Measurements from ENCODE around the gene CTDP1.

CTDP1 gene

GRCh38 chr18:79778291-79778791 lies 98.7 kb downstream of the CTDP1 start:
- no peak for DNase-seq (ENCODE audit: extremely low read depth in 1 of 2, low read depth in 1 of 2)

GRCh38 chr18:79779021-79779699 lies 99.6 kb downstream of the CTDP1 start:
- DNase-seq (ENCODE audit: extremely low read depth in 1 of 2, low read depth in 1 of 2): no peak

GRCh38 chr18:79779700-79780190 lies 100.1 kb downstream of the CTDP1 start:
- no peak for DNase-seq (ENCODE audit: extremely low read depth in 1 of 2, low read depth in 1 of 2)

GRCh38 chr18:79780547-79780946 lies 100.9 kb downstream of the CTDP1 start:
- no peak for DNase-seq (ENCODE audit: extremely low read depth in 1 of 2, low read depth in 1 of 2)

- no peak for DNase-seq (ENCODE audit: extremely low read depth in 1 of 2, low read depth in 1 of 2)
Measured at GRCh38 chr18:79781331-79781941, 101.8 kb downstream of the CTDP1 start.

DNA sequence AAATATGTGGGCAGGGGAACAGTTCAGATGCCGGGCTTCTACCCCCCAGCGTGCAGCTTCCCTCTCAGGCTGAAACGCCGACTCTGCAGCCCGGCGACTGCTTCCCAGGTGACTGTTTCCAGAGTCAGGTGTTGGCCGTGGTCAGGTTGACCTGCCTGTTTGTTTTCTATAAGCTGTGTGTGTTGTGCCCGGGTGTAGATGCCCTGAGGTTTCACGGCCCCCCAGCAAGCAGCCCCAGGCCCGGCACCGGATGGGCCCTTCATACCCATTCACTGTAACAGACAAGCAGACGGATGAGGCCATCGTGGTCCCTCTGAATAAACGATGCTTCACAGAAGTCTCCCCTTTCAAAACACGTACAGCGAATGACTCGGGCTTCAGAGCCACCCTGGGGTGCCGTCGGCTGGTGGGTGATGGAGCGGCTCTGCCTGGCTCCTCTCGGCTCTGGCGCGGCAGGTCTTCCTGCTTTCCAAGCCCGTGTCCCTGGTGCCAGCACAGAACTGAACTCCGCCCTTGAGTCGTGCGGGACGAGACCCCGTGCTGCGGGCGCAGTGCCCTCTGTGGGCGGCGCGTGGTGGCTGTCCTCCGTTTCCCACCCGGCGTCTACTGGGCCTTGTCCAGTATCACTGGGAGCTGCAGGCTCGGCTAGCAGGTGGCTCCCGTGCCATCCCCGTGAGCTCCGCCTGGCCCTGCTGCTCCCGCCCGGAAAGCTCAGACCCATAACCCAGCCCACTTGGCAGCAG lies 103.1 kb downstream of the CTDP1 start:
- DNase-seq (ENCODE audit: extremely low read depth in 1 of 2, low read depth in 1 of 2): no peak

GRCh38 chr18:79784071-79784913 lies 104.7 kb downstream of the CTDP1 start:
- DNase-seq (ENCODE audit: extremely low read depth in 1 of 2, low read depth in 1 of 2): no peak

GRCh38 chr18:79784965-79785770 lies 105.6 kb downstream of the CTDP1 start:
- no peak for DNase-seq (ENCODE audit: extremely low read depth in 1 of 2, low read depth in 1 of 2)

- DNase-seq (ENCODE audit: extremely low read depth in 1 of 2, low read depth in 1 of 2): no peak
Measured at GRCh38 chr18:79785831-79786230, 106.2 kb downstream of the CTDP1 start.

- no peak for DNase-seq (ENCODE audit: extremely low read depth in 1 of 2, low read depth in 1 of 2)
Measured at GRCh38 chr18:79786304-79786703, 106.7 kb downstream of the CTDP1 start.

DNA sequence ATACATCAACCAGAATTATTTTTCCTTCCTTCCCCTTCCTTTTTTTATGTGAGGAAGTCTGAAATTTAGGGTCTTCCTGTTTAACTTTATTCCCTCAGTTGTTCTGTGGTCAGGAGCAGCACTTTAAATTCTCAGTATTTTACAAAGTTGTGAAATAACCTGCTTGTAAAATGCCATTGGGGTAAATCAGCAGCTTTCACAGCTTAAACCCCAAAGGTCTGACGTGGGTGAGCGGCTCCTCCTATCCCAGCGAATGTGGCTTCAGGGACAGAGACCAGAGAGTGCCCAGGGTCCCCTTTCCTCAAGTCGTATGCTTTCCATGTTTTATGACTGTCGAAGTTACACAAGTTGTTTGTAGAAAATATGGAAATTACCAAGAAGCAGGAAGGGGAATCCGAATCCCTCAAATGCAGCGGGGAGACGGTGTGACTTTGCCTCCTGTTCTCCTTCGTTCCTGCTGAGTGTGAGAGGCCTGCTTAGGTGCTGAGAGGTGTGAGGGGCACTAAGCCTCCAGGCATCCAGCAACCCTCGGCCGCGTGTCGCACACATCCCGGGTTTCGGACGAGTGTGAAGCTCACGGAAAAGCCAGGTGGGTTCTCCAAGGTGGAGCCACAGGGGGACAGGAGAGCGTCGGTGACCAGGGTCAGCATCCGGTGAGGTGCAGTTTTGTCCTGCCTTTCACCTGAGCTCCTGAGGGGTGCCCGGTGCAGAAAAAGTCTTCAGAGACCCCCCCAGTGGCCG lies 107.4 kb downstream of the CTDP1 start:
- no peak for DNase-seq (ENCODE audit: extremely low read depth in 1 of 2, low read depth in 1 of 2)

GRCh38 chr18:79787527-79787864 lies 107.9 kb downstream of the CTDP1 start:
- no peak for DNase-seq (ENCODE audit: extremely low read depth in 1 of 2, low read depth in 1 of 2)

- no peak for DNase-seq (ENCODE audit: extremely low read depth in 1 of 2, low read depth in 1 of 2)
Measured at GRCh38 chr18:79787865-79788733, 108.5 kb downstream of the CTDP1 start.

GRCh38 chr18:79788734-79789085 lies 109.1 kb downstream of the CTDP1 start:
- DNase-seq (ENCODE audit: extremely low read depth in 1 of 2, low read depth in 1 of 2): no peak

GRCh38 chr18:79789091-79789891 lies 109.7 kb downstream of the CTDP1 start:
- no peak for DNase-seq (ENCODE audit: extremely low read depth in 1 of 2, low read depth in 1 of 2)

DNA sequence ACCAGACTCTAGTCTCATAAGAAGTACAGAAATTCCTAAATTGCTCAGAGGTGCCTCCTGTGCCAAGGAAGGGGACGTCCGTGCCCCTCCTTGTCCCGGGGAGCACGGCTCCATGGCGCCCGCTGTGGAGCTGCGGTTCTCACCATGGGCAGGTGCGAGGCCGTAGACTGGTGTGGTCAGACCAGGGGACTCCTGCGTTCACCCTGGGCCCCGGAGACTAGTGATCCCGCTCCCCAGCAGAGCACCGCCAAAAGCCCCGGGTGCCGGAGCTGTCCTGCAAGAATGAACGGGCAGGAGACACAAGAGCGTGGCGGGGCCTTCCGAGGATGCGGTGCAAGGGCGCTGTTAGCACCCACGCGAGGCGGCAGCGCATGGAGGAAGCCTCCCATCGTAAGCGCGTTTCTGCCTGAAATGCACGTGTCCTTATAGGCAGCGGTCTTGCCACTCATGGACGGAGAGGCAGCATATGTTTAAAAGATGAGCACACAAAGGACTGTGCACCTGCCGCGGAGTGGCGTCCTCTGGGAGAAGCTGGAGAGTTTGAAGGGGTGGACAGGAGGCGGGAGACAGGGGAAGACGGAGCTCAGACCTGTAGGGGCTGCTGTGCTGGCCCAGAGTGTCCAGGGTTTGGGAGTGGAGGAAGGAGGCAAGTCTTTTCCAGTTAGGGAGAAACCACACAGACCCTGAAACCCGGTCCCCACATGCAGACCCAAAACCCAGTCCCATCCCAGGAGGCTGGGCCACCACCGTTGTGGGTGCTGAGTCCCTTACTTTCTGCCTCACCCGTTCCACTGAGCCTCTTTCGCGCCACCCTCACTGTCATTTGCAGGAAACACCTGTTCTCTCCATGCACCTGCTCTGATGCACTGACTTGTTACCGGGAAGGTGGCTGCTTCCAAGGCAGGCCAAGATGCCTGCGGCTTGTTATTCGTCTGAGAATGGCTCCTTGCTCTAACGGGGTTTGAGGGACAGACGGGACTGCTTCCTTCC lies 110.6 kb downstream of the CTDP1 start:
- no peak for DNase-seq (ENCODE audit: extremely low read depth in 1 of 2, low read depth in 1 of 2)

Measured in activated CD8-positive, alpha-beta memory T cell treated with anti-CD3 and anti-CD28 coated beads for 1 hour (primary cell).